Measurements from ENCODE around the gene ITGB3BP.
"Not testable (repeated sequence)": the region's sequence is repeated elsewhere in the genome, so short reads cannot be mapped to it uniquely, and the experiment has no call there.

DNA sequence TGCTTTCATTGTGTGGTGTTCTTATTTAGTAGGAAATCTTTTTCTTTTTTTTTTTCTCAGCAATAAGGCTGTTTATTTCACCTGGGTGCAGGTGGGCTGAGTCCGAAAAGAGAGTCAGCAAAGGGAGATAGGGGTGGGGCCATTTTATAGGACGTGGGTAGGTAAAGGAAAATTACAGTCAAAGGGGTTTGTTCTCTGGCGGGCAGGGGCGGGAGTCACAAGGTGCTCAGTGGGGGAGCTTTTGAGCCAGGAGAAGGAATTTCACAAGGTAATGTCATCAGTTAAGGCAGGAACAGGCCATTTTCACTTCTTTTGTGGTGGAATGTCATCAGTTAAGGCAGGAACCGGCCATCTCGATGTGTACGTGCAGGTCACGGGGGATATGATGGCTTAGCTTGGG is 49.7 kb upstream of the ITGB3BP start:
- TF ChIP-seq, protein P1, sequence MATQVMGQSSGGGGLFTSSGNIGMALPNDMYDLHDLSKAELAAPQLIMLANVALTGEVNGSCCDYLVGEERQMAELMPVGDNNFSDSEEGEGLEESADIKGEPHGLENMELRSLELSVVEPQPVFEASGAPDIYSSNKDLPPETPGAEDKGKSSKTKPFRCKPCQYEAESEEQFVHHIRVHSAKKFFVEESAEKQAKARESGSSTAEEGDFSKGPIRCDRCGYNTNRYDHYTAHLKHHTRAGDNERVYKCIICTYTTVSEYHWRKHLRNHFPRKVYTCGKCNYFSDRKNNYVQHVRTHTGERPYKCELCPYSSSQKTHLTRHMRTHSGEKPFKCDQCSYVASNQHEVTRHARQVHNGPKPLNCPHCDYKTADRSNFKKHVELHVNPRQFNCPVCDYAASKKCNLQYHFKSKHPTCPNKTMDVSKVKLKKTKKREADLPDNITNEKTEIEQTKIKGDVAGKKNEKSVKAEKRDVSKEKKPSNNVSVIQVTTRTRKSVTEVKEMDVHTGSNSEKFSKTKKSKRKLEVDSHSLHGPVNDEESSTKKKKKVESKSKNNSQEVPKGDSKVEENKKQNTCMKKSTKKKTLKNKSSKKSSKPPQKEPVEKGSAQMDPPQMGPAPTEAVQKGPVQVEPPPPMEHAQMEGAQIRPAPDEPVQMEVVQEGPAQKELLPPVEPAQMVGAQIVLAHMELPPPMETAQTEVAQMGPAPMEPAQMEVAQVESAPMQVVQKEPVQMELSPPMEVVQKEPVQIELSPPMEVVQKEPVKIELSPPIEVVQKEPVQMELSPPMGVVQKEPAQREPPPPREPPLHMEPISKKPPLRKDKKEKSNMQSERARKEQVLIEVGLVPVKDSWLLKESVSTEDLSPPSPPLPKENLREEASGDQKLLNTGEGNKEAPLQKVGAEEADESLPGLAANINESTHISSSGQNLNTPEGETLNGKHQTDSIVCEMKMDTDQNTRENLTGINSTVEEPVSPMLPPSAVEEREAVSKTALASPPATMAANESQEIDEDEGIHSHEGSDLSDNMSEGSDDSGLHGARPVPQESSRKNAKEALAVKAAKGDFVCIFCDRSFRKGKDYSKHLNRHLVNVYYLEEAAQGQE (IDR thresholded peaks at IDR 0.05) = not testable (repeated sequence)
- not testable (repeated sequence) for TF ChIP-seq POLR2A (IDR thresholded peaks at IDR 0.05; ENCODE audit: low read length); RNF2 (IDR thresholded peaks at IDR 0.05; ENCODE audit: borderline replicate concordance, low read depth); BHLHE40 (IDR thresholded peaks at IDR 0.05; ENCODE audit: low read depth, low read length); ZSCAN20 (CRISPR knock-in tag; IDR thresholded peaks at IDR 0.05); EP300 (IDR thresholded peaks at IDR 0.05); EHMT2 (IDR thresholded peaks at IDR 0.05; ENCODE audit: low read depth)
- TF ChIP-seq, protein P2, sequence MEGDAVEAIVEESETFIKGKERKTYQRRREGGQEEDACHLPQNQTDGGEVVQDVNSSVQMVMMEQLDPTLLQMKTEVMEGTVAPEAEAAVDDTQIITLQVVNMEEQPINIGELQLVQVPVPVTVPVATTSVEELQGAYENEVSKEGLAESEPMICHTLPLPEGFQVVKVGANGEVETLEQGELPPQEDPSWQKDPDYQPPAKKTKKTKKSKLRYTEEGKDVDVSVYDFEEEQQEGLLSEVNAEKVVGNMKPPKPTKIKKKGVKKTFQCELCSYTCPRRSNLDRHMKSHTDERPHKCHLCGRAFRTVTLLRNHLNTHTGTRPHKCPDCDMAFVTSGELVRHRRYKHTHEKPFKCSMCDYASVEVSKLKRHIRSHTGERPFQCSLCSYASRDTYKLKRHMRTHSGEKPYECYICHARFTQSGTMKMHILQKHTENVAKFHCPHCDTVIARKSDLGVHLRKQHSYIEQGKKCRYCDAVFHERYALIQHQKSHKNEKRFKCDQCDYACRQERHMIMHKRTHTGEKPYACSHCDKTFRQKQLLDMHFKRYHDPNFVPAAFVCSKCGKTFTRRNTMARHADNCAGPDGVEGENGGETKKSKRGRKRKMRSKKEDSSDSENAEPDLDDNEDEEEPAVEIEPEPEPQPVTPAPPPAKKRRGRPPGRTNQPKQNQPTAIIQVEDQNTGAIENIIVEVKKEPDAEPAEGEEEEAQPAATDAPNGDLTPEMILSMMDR (IDR thresholded peaks at IDR 0.05) = not testable (repeated sequence)
